NB4 (cell line): ENCODE results near the gene RNF145.

Experiments
- DNase-seq: peaks from one replicate; pipeline ENCODE4 v3.0.0; 2010; ENCODE audit warnings: low read depth
- H3K4me3 ChIP-seq: one replicate; pipeline ENCODE4 v1.5.1; 2011; ENCODE audit warnings: mild to moderate bottlenecking, low read depth, low read length, moderate library complexity
- CTCF ChIP-seq: IDR thresholded peaks from one replicate; pipeline ENCODE4 v1.5.1; 2012; ENCODE audit warnings: low read depth, low read length
- MAX ChIP-seq: IDR thresholded peaks from 2 replicates; pipeline ENCODE4 v1.6.1; 2011; ENCODE audit warnings: low read depth, low read length
- MYC ChIP-seq: IDR thresholded peaks from 2 replicates; pipeline ENCODE4 v1.6.1; 2011; ENCODE audit warnings: low read depth, low read length
- POLR2A ChIP-seq: IDR thresholded peaks from 2 replicates; pipeline ENCODE4 v1.6.1; 2011; ENCODE audit warnings: mild to moderate bottlenecking; ENCODE audit not compliant: insufficient read length; ENCODE audit errors: extremely low read depth

RNF145 gene

GRCh38 chr5:159223469-159223868 is 14.1 kb upstream of the RNF145 start:
- no peak for DNase-seq
- TF ChIP-seq POLR2A (no peak), CTCF (no peak), MAX (no peak), MYC (no peak)
- H3K4me3 ChIP-seq = no peak overlapping the region

- no peak overlapping the region for H3K4me3 ChIP-seq
- DNase-seq = no peak
- TF ChIP-seq MAX (no peak), POLR2A (no peak), CTCF (no peak), MYC (no peak)
These were observed 10.9 kb upstream of the RNF145 start for GRCh38 chr5:159220206-159220605.

- no peak for TF ChIP-seq MYC
- no peak for TF ChIP-seq CTCF
- no peak for TF ChIP-seq MAX
- no peak for TF ChIP-seq POLR2A
- no peak for DNase-seq
These were observed 9.3 kb upstream of the RNF145 start for GRCh38 chr5:159218595-159219023.

GRCh38 chr5:159217236-159217635 is 7.9 kb upstream of the RNF145 start:
- DNase-seq = no peak
- TF ChIP-seq CTCF (no peak), MYC (no peak), POLR2A (no peak), MAX (no peak)
- H3K4me3 ChIP-seq = no peak overlapping the region

More at GRCh38 chr5:159218595-159219023, 9.3 kb upstream of the RNF145 start:
- H3K4me3 ChIP-seq = no peak overlapping the region

- no peak for DNase-seq
- H3K4me3 ChIP-seq = no peak overlapping the region
- TF ChIP-seq MYC (no peak), CTCF (no peak), MAX (no peak), POLR2A (no peak)
These were observed 7.1 kb upstream of the RNF145 start for GRCh38 chr5:159216454-159216853.

- no peak overlapping the region for H3K4me3 ChIP-seq
- TF ChIP-seq MYC (no peak), MAX (no peak), CTCF (no peak), POLR2A (no peak)
- no peak for DNase-seq
These were observed 6.5 kb upstream of the RNF145 start for GRCh38 chr5:159215886-159216285.
